H9 (cell line): ENCODE measurements around the gene MSANTD1. TPM values are rescaled to one million over a fixed set of nuclear protein-coding genes. Genes with fewer than 3 reads are reported as not detected.

Experiments used
- DNase-seq: peaks from one replicate; pipeline ENCODE4 v3.0.0-alpha.2; 2017
- H2AFZ ChIP-seq: one replicate; pipeline ENCODE4 v1.6.1; 2013; ENCODE audit warnings: mild to moderate bottlenecking, low read length, control low read depth, moderate library complexity
- H2AK5ac ChIP-seq: 2 replicates; pipeline ENCODE4 v1.6.1; 2013; ENCODE audit warnings: low read length, control low read depth, mixed read lengths; ENCODE audit not compliant: insufficient read length
- H2BK120ac ChIP-seq: one replicate; pipeline ENCODE4 v1.6.1; 2013; ENCODE audit warnings: low read depth, mild to moderate bottlenecking, low read length, control low read depth, inconsistent platforms; ENCODE audit not compliant: poor library complexity, severe bottlenecking
- H2BK12ac ChIP-seq: 2 replicates; pipeline ENCODE4 v1.6.1; 2013; ENCODE audit warnings: low read length, control low read depth, mixed read lengths, low read depth; ENCODE audit not compliant: insufficient read length
- H2BK15ac ChIP-seq: 2 replicates; pipeline ENCODE4 v1.6.1; 2013; ENCODE audit warnings: low read depth, low read length, control low read depth
- H2BK20ac ChIP-seq: one replicate; pipeline ENCODE4 v1.6.1; 2013; ENCODE audit warnings: low read depth, mild to moderate bottlenecking, low read length, control low read depth, inconsistent platforms; ENCODE audit not compliant: poor library complexity, severe bottlenecking
- H2BK5ac ChIP-seq: 2 replicates; pipeline ENCODE4 v1.6.1; 2013; ENCODE audit warnings: low read length, control low read depth, mixed read lengths; ENCODE audit not compliant: insufficient read length
- H3K14ac ChIP-seq: 2 replicates; pipeline ENCODE4 v1.6.1; 2013; ENCODE audit warnings: low read length, control low read depth; ENCODE audit not compliant: insufficient read depth
- H3K18ac ChIP-seq: 2 replicates; pipeline ENCODE4 v1.6.1; 2013; ENCODE audit warnings: low read depth, mild to moderate bottlenecking, mixed read lengths, low read length, control low read depth; ENCODE audit not compliant: insufficient read length
- H3K23ac ChIP-seq: 2 replicates; pipeline ENCODE4 v1.6.1; 2013; ENCODE audit warnings: low read length, control low read depth, mixed read lengths, low read depth; ENCODE audit not compliant: insufficient read length
- H3K23me2 ChIP-seq: 2 replicates; pipeline ENCODE4 v1.6.1; 2013; ENCODE audit warnings: low read depth, mild to moderate bottlenecking, mixed read lengths, low read length, control low read depth; ENCODE audit not compliant: insufficient read length, poor library complexity, severe bottlenecking
- H3K27ac ChIP-seq: 2 replicates; pipeline ENCODE4 v1.5.1; 2013; ENCODE audit warnings: low read length, control low read depth, mixed read lengths, low read depth; ENCODE audit not compliant: insufficient read length
- H3K27me3 ChIP-seq: 2 replicates; pipeline ENCODE4 v1.6.1; 2013; ENCODE audit warnings: low read length, control low read depth, inconsistent platforms; ENCODE audit not compliant: insufficient read depth
- H3K4ac ChIP-seq: 2 replicates; pipeline ENCODE4 v1.6.1; 2013; ENCODE audit warnings: low read depth, mild to moderate bottlenecking, control low read depth, inconsistent platforms, low read length, moderate library complexity
- H3K4me1 ChIP-seq: 2 replicates; pipeline ENCODE4 v1.6.1; 2013; ENCODE audit warnings: low read length, control low read depth, inconsistent platforms; ENCODE audit not compliant: insufficient read depth
- H3K4me2 ChIP-seq: 2 replicates; pipeline ENCODE4 v1.6.1; 2013; ENCODE audit warnings: low read length, control low read depth, mixed read lengths; ENCODE audit not compliant: insufficient read length, insufficient read depth
- H3K56ac ChIP-seq: 2 replicates; pipeline ENCODE4 v1.6.1; 2013; ENCODE audit warnings: low read depth, mild to moderate bottlenecking, mixed read lengths, low read length, control low read depth; ENCODE audit not compliant: insufficient read length
- H3K79me1 ChIP-seq: 2 replicates; pipeline ENCODE4 v1.6.1; 2013; ENCODE audit warnings: low read depth, mild to moderate bottlenecking, moderate library complexity, low read length, control low read depth, inconsistent platforms; ENCODE audit not compliant: insufficient read depth, poor library complexity, severe bottlenecking
- H3K79me2 ChIP-seq: 2 replicates; pipeline ENCODE4 v1.6.1; 2013; ENCODE audit warnings: low read length, control low read depth, inconsistent platforms; ENCODE audit not compliant: insufficient read depth
- H3K9ac ChIP-seq: 2 replicates; pipeline ENCODE4 v1.6.1; 2013; ENCODE audit warnings: low read length, control low read depth, mixed read lengths; ENCODE audit not compliant: insufficient read length; ENCODE audit errors: extremely low read depth
- H3K9me3 ChIP-seq: one replicate; pipeline ENCODE4 v1.6.1; 2013; ENCODE audit warnings: low read depth, low read length, inconsistent platforms; ENCODE audit not compliant: control insufficient read depth
- H3T11ph ChIP-seq: one replicate; pipeline ENCODE4 v1.6.1; 2013; ENCODE audit warnings: mild to moderate bottlenecking, low read length, control low read depth, inconsistent platforms
- H4K20me1 ChIP-seq: one replicate; pipeline ENCODE4 v1.6.1; 2013; ENCODE audit not compliant: control insufficient read depth, insufficient read length, insufficient read depth
- H4K5ac ChIP-seq: 2 replicates; pipeline ENCODE4 v1.6.1; 2013; ENCODE audit warnings: low read depth, mild to moderate bottlenecking, mixed read lengths, low read length, control low read depth; ENCODE audit not compliant: insufficient read length
- H4K8ac ChIP-seq: replicated peaks from 2 replicates; pipeline ENCODE4 v1.6.1; 2013; ENCODE audit warnings: low read length, control low read depth, mixed read lengths, low read depth; ENCODE audit not compliant: insufficient read length
- H4K91ac ChIP-seq: 2 replicates; pipeline ENCODE4 v1.6.1; 2013; ENCODE audit warnings: low read depth, mild to moderate bottlenecking, moderate library complexity, mixed read lengths, low read length, control low read depth; ENCODE audit not compliant: insufficient read length
- H3K27ac Mint-ChIP-seq, 3 experiments: 2 replicates in 2 of 3; 3 replicates in 1 of 3; pipeline ENCODE4 v1.8.0; 2020 to 2021; ENCODE audit warnings: mixed read lengths in 3 of 3, mild to moderate bottlenecking in 1 of 3, moderate library complexity in 1 of 3
- H3K27me3 Mint-ChIP-seq: 2 replicates; pipeline ENCODE4 v1.8.0; 2021; ENCODE audit warnings: low read depth, mild to moderate bottlenecking, moderate library complexity, mixed read lengths
- H3K36me3 Mint-ChIP-seq, 3 experiments: 2 replicates in 2 of 3; 3 replicates in 1 of 3; pipeline ENCODE4 v1.8.0; 2020 to 2021; ENCODE audit warnings: low read depth in 3 of 3, mixed read lengths in 3 of 3; ENCODE audit not compliant: insufficient read depth in 1 of 3
- H3K4me1 Mint-ChIP-seq, 2 experiments: 2 replicates each; pipeline ENCODE4 v1.8.0; 2020; ENCODE audit warnings: mixed read lengths in 2 of 2
- H3K4me3 Mint-ChIP-seq, 2 experiments: 2 replicates in 1 of 2; 3 replicates in 1 of 2; pipeline ENCODE4 v1.8.0; 2020 to 2021; ENCODE audit warnings: mild to moderate bottlenecking in 2 of 2, mixed read lengths in 2 of 2, moderate library complexity in 1 of 2
- H3K9me3 Mint-ChIP-seq, 2 experiments: 2 replicates in 1 of 2; 3 replicates in 1 of 2; pipeline ENCODE4 v1.8.0; 2020; ENCODE audit warnings: mild to moderate bottlenecking in 2 of 2, mixed read lengths in 2 of 2, moderate library complexity in 1 of 2
- CTCF ChIP-seq: fragments of 200-600 bp; sonication (generic); conservative IDR thresholded peaks from 3 replicates; pipeline ENCODE4 v1.8.0; 2021; ENCODE audit warnings: antibody characterized with exemption, mild to moderate bottlenecking
- WGBS: extraction: QIAGEN DNeasy Blood & Tissue Kit; methylation state at CpG from one replicate; pipeline ENCODE4 v1.1.7; 2013; ENCODE audit warnings: missing lambda C conversion rate, low lambda C conversion rate, mixed read lengths; ENCODE audit not compliant: insufficient read length; ENCODE audit errors: extremely low coverage; 5-methylcytosine and 5-hydroxymethylcytosine counted together
- total RNA-seq: library from RNA; stranded (reverse); gene quantifications from 2 replicates; pipeline ENCODE4 v1.2.1, GENCODE V29; 2021

MSANTD1 gene
- total RNA-seq, 1 experiment from 2014 or later, result 0.83 TPM

DNA sequence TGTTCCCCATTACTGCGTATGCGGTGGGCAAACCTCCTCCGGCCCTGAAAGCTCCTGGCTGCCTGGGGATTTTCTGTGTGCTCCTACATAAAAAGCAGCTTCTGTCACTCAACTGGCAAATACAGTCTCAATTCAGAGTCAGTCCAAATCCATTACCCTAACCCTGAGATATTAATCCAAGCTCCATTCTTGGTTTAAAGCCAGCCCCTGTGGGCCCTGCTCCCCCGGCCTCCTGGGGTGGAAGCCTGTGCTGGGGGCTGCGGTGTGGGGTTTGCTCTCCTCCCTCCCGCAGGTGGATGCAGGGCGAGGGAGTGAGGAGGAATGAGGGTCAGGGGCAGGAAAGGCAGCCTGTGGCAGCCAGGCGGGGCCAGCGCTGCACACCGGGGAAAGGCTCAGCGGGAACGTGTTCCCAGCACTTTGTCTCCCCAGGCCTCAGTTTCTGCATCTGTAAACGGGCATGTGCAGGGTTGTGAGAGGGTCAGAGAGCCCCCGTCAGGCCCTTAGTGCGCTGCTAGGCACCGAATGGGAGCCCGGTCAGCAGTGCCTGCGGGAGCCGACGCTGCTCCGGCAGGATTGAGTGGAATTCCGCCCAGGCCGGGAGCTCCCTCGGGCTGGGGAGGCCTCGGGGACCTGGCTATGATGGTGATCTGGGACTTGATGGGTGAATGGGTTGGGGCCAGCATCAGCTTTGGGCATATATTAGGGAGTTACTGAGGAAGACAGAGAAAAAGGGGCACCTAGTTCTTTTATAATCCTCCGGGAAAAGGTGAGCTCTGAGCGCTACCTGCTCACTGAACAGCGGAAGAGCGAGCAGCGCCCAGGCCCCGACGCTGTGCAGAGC lies 37.6 kb downstream of the MSANTD1 start:
- Mint-ChIP-seq H3K4me3 (no peak overlapping the region), H3K36me3 (peaks cover 0 to 4% (median 3%) of the 10 kb centered on the region in 3 experiments; a peak in 3 of 7 replicates), H3K27ac (no peak overlapping the region; a peak in 1 of 7 replicates), H3K4me1 (peaks cover 3 to 10% of the 10 kb centered on the region in 2 experiments), H3K27me3 (peaks cover 46% of the 10 kb centered on the region), H3K9me3 (peaks cover 11 to 12% of the 10 kb centered on the region in 2 experiments; a peak in 4 of 5 replicates)
- H3K23ac ChIP-seq, result no peak overlapping the region
- H3K4me1 ChIP-seq, result no peaks in the 10 kb centered on the region
- no peak overlapping the region for H3K27ac ChIP-seq
- no peak overlapping the region for H3K14ac ChIP-seq
- H2AK5ac ChIP-seq, result no peak overlapping the region
- H3K4me2 ChIP-seq, result no peak overlapping the region
- H2BK12ac ChIP-seq, result no peak overlapping the region
- H2BK120ac ChIP-seq, result no peak overlapping the region
- no peak overlapping the region for H4K8ac ChIP-seq
- H3K4ac ChIP-seq, result no peak overlapping the region
- no peak overlapping the region for H3K56ac ChIP-seq
- no peaks in the 10 kb centered on the region for H3K9me3 ChIP-seq
- WGBS, result no CpG with 5 or more reads among the region's 32 CpGs
- no peak overlapping the region for H2BK20ac ChIP-seq
- H3K9ac ChIP-seq, result no peak overlapping the region
- no peaks in the 10 kb centered on the region for H3K79me1 ChIP-seq
- H4K5ac ChIP-seq, result no peak overlapping the region
- H3K18ac ChIP-seq, result no peak overlapping the region
- H3K23me2 ChIP-seq, result peaks cover 3% of the 10 kb centered on the region
- no peaks in the 10 kb centered on the region for H3K27me3 ChIP-seq
- TF ChIP-seq CTCF, result no peak
- no peaks in the 10 kb centered on the region for H3K79me2 ChIP-seq
- peak; percentile 24 for DNase-seq
- H4K20me1 ChIP-seq, result no peaks in the 10 kb centered on the region
- no peak overlapping the region for H2BK15ac ChIP-seq
- H2AFZ ChIP-seq, result no peak overlapping the region
- H2BK5ac ChIP-seq, result no peak overlapping the region
- no peak overlapping the region for H4K91ac ChIP-seq
- H3T11ph ChIP-seq, result no peak overlapping the region
